ENCODE data around the gene RDH16. TPM values are rescaled to one million over a fixed set of nuclear protein-coding genes. Genes with fewer than 3 reads are reported as not detected.
A peak's percentile ranks its signal among the peaks of the same experiment; 100 is the strongest.

The RDH16 gene
- total and polyA plus RNA-seq, 7 experiments from 2014 or later, result 0.19 to 2.0 (median 0.93) TPM

DNA sequence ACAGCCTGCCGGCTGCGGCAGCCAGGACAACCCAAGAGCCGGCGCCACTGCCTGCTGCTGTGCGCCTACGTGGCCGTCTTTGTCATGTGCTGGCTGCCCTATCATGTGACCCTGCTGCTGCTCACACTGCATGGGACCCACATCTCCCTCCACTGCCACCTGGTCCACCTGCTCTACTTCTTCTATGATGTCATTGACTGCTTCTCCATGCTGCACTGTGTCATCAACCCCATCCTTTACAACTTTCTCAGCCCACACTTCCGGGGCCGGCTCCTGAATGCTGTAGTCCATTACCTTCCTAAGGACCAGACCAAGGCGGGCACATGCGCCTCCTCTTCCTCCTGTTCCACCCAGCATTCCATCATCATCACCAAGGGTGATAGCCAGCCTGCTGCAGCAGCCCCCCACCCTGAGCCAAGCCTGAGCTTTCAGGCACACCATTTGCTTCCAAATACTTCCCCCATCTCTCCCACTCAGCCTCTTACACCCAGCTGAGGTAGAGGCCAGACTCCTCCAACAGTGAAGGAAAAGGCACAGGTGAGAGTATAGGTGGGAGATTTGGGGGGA is 38.6 kb upstream of the RDH16 start:
- H3K36me3 ChIP-seq (ENCODE audit: control insufficient read depth in 2 of 3, insufficient read depth in 3 of 3, low read length in 3 of 3), result peaks cover 0 to 26% (median 0%) of the 10 kb centered on the region in 3 experiments
- peaks cover 4 to 21% (median 8%) of the 10 kb centered on the region in 5 donors for H3K36me3 Mint-ChIP-seq
- POLR2A ChIA-PET, result no interaction called here
- peaks cover 0 to 1% (median 0%) of the 10 kb centered on the region in 11 donors for H3K9me3 Mint-ChIP-seq
- CTCF ChIA-PET, result interaction anchor here (0.6 to 1.0 kb wide), 3 partner anchors 8 to 128 kb away, joined by 3 to 5 read pairs (median 4); no protein-coding TSS in a partner anchor
- DNase-seq (no peak), ATAC-seq (no peak)
- intact Hi-C loops (cut with micrococcal nuclease), result no loop called here
- H3K4me3 Mint-ChIP-seq, result peak overlapping the region in 1 of 10 donors; percentile 17
- no peaks in the 10 kb centered on the region for H3K27me3 Mint-ChIP-seq
- H3K27me3 ChIP-seq (ENCODE audit: control insufficient read depth in 2 of 2, insufficient read depth in 2 of 2, low read length in 2 of 2), result no peaks in the 10 kb centered on the region
- H3K4me1 ChIP-seq (ENCODE audit: control insufficient read depth in 2 of 2, insufficient read depth in 2 of 2, low read length in 2 of 2), result peaks cover 0 to 9% of the 10 kb centered on the region in 2 donors
- no peaks in the 10 kb centered on the region for H3K9me3 ChIP-seq (ENCODE audit: control insufficient read depth in 2 of 3, low read length in 3 of 3)
- H3K4me3 ChIP-seq (ENCODE audit: low read length), result no peak overlapping the region
- no peak overlapping the region for H3K27ac ChIP-seq (ENCODE audit: low read depth, low read length)
- peaks cover 22 to 48% (median 40%) of the 10 kb centered on the region in 7 donors for H3K4me1 Mint-ChIP-seq
- no peak overlapping the region for H3K27ac Mint-ChIP-seq

DNA sequence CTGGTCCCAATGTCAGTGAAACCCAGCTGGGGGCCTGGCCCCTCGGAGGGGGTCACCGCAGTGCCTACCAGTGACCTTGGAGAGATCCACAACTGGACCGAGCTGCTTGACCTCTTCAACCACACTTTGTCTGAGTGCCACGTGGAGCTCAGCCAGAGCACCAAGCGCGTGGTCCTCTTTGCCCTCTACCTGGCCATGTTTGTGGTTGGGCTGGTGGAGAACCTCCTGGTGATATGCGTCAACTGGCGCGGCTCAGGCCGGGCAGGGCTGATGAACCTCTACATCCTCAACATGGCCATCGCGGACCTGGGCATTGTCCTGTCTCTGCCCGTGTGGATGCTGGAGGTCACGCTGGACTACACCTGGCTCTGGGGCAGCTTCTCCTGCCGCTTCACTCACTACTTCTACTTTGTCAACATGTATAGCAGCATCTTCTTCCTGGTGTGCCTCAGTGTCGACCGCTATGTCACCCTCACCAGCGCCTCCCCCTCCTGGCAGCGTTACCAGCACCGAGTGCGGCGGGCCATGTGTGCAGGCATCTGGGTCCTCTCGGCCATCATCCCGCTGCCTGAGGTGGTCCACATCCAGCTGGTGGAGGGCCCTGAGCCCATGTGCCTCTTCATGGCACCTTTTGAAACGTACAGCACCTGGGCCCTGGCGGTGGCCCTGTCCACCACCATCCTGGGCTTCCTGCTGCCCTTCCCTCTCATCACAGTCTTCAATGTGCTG is 38.0 kb upstream of the RDH16 start:
- H3K27me3 ChIP-seq (ENCODE audit: control insufficient read depth in 2 of 2, insufficient read depth in 2 of 2, low read length in 2 of 2), result no peaks in the 10 kb centered on the region
- POLR2A ChIA-PET, result no interaction called here
- H3K27ac Mint-ChIP-seq, result no peak overlapping the region

DNA sequence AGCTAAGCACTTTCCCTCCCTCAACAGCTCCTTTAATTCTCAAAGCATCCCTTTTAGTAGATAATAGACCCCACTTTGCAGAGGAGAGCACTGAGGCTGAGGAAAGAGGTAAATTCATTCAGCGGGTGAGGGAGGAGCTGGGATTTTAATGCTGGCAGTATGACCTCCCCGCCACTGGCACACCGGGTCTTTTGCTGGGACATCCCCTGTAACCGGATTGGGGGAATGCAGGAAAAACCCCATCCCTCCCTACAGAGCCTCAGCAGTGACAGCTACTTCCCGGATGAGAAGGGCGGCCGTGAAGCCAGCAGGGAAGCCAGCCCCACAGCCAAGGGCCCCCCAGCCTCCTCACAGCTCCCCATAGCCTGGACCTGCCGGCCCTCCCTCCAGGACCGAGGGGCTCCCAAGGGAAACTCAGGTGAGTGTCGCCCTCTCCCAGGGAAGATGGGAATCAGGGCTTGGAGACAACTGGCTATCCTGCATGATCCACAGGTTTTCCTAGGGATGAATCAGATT is 36.9 kb upstream of the RDH16 start:
- intact Hi-C loops (cut with micrococcal nuclease), result no loop called here
- peaks cover 0 to 4% of the 10 kb centered on the region in 2 donors for H3K4me1 ChIP-seq (ENCODE audit: control insufficient read depth in 2 of 2, insufficient read depth in 2 of 2, low read length in 2 of 2)
- H3K27me3 ChIP-seq (ENCODE audit: control insufficient read depth in 2 of 2, insufficient read depth in 2 of 2, low read length in 2 of 2), result no peaks in the 10 kb centered on the region
- H3K9me3 ChIP-seq (ENCODE audit: control insufficient read depth in 2 of 3, low read length in 3 of 3), result no peaks in the 10 kb centered on the region
- peaks cover 0 to 1% (median 0%) of the 10 kb centered on the region in 11 donors for H3K9me3 Mint-ChIP-seq
- ChIA-PET POLR2A (interaction anchor here (0.6 kb wide), 1 partner anchor 312 kb away, joined by 4 read pairs; no protein-coding TSS in a partner anchor), CTCF (interaction anchor here (0.8 to 2.0 kb wide), 3 partner anchors 11 to 118 kb away, joined by 4 to 6 read pairs (median 5); no protein-coding TSS in a partner anchor)
- H3K27ac Mint-ChIP-seq, result no peak overlapping the region
- DNase-seq (no peak), ATAC-seq (no peak)
- H3K4me1 Mint-ChIP-seq, result peaks cover 16 to 40% (median 31%) of the 10 kb centered on the region in 7 donors
- H3K4me3 Mint-ChIP-seq, result no peak overlapping the region
- H3K27me3 Mint-ChIP-seq, result no peaks in the 10 kb centered on the region
- peaks cover 4 to 15% (median 6%) of the 10 kb centered on the region in 5 donors for H3K36me3 Mint-ChIP-seq
- no peak overlapping the region for H3K4me3 ChIP-seq (ENCODE audit: low read length)
- H3K27ac ChIP-seq (ENCODE audit: low read depth, low read length), result no peak overlapping the region
- H3K36me3 ChIP-seq (ENCODE audit: control insufficient read depth in 2 of 3, insufficient read depth in 3 of 3, low read length in 3 of 3), result peaks cover 0 to 20% (median 0%) of the 10 kb centered on the region in 3 experiments

More for the DNA sequence above, 38.0 kb upstream of the RDH16 start:
- Mint-ChIP-seq H3K36me3 (peaks cover 4 to 21% (median 7%) of the 10 kb centered on the region in 5 donors), H3K4me3 (no peak overlapping the region), H3K9me3 (peaks cover 0 to 1% (median 0%) of the 10 kb centered on the region in 11 donors), H3K4me1 (peaks cover 22 to 48% (median 39%) of the 10 kb centered on the region in 7 donors), H3K27me3 (no peaks in the 10 kb centered on the region)
- intact Hi-C loops (cut with micrococcal nuclease), result no loop called here
- Histone ChIP-seq H3K9me3 (ENCODE audit: control insufficient read depth in 2 of 3, low read length in 3 of 3) (no peaks in the 10 kb centered on the region), H3K36me3 (ENCODE audit: control insufficient read depth in 2 of 3, insufficient read depth in 3 of 3, low read length in 3 of 3) (peaks cover 0 to 20% (median 0%) of the 10 kb centered on the region in 3 experiments), H3K4me1 (ENCODE audit: control insufficient read depth in 2 of 2, insufficient read depth in 2 of 2, low read length in 2 of 2) (peaks cover 0 to 9% of the 10 kb centered on the region in 2 donors), H3K27ac (ENCODE audit: low read depth, low read length) (no peak overlapping the region), H3K4me3 (ENCODE audit: low read length) (no peak overlapping the region)
- ATAC-seq, result no peak
- CTCF ChIA-PET, result interaction anchor here (0.9 kb wide), 1 partner anchor 13 kb away, joined by 3 read pairs; no protein-coding TSS in a partner anchor
- DNase-seq, result no peak

DNA sequence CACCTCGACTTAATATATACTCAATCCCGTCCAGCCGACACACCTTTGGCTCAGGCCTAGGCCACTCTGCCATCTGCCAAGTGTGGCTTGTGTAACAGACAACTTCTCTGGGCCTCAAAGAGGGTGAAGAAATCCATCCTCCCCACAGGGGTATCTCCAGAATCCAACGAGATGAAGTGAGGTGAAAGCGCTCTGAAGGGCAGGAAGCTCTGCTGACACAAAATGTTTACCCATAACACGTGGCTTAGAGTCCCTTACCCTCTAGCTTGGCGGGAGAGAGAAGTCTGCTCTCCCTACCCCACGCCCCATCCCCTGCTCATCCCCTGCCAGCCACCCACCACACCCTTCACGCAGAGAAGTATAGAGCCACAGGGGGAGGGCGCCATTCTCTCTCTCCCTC is 35.9 kb upstream of the RDH16 start:
- Mint-ChIP-seq H3K27me3 (peaks cover 0 to 1% (median 0%) of the 10 kb centered on the region in 5 donors), H3K4me3 (no peak overlapping the region), H3K27ac (no peak overlapping the region), H3K36me3 (peaks cover 3 to 15% (median 4%) of the 10 kb centered on the region in 5 donors), H3K9me3 (peaks cover 0 to 1% (median 0%) of the 10 kb centered on the region in 11 donors), H3K4me1 (peaks cover 11 to 30% (median 21%) of the 10 kb centered on the region in 7 donors)
- H3K36me3 ChIP-seq (ENCODE audit: control insufficient read depth in 2 of 3, insufficient read depth in 3 of 3, low read length in 3 of 3), result peaks cover 0 to 17% (median 0%) of the 10 kb centered on the region in 3 experiments
- intact Hi-C loops (cut with micrococcal nuclease), result no loop called here
- H3K27me3 ChIP-seq (ENCODE audit: control insufficient read depth in 2 of 2, insufficient read depth in 2 of 2, low read length in 2 of 2), result no peaks in the 10 kb centered on the region
- no peaks in the 10 kb centered on the region for H3K9me3 ChIP-seq (ENCODE audit: control insufficient read depth in 2 of 3, low read length in 3 of 3)
- DNase-seq (no peak), ATAC-seq (no peak)
- ChIA-PET POLR2A (interaction anchor here (0.5 kb wide), 1 partner anchor 268 kb away, joined by 3 read pairs; no protein-coding TSS in a partner anchor), CTCF (interaction anchor here (1.1 to 2.0 kb wide), 2 partner anchors 12 to 119 kb away, joined by 5 to 6 read pairs; no protein-coding TSS in a partner anchor)
- no peak overlapping the region for H3K4me3 ChIP-seq (ENCODE audit: low read length)
- no peak overlapping the region for H3K27ac ChIP-seq (ENCODE audit: low read depth, low read length)
- no peaks in the 10 kb centered on the region for H3K4me1 ChIP-seq (ENCODE audit: control insufficient read depth in 2 of 2, insufficient read depth in 2 of 2, low read length in 2 of 2)

DNA sequence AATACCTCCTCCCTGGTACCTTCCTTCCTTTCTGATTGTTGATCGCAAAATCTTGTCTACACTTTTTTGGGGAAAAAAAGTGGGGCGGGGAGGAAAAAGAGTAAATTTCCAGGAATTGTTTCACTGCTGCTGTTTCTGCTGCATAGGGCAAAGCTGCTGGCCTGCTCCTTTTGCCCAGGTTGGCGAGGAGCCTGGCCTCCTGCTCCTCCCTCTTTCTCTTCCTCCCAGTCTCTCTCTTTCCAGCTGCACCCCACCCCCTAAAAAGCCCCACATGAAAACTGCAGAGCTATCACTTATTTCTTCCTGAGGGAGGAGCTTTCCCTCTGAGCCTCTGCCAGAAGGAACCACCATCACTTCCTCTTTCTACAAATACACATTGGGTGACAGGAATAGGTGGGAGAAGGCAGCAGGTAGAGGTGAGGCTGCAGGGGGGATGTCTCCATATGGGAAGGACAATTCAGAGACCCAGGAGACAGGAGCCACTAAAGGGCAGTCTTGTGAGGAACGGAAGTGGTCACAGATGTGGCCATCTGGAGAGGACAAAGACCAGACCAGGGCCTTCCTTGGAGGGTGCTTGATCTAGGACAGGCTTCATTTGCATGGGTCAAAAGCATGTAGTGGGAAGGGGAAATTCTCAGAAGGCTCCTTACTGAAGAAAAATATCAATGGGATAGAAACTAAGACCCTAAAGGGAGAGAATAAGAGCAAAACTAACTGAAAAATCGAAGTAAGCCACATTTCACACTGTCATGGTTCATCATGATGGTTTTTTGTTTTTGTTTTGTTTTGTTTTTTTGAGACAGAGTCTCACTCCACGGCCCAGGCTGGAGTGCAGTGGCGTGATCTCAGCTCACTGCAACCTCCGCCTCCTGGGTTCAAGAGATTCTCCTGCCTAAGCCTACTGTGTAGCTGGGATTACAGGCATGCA is 34.2 kb upstream of the RDH16 start:
- DNase-seq (no peak), ATAC-seq (no peak)
- no peak overlapping the region for H3K4me3 ChIP-seq (ENCODE audit: low read length)
- Mint-ChIP-seq H3K36me3 (peaks cover 0 to 15% (median 0%) of the 10 kb centered on the region in 5 donors), H3K27ac (peak overlapping the region in 2 of 9 donors; percentile 5 to 32), H3K4me3 (no peak overlapping the region), H3K27me3 (peaks cover 0 to 6% (median 0%) of the 10 kb centered on the region in 5 donors), H3K4me1 (peaks cover 7 to 28% (median 24%) of the 10 kb centered on the region in 7 donors), H3K9me3 (peaks cover 0 to 1% (median 0%) of the 10 kb centered on the region in 11 donors)
- CTCF ChIA-PET, result interaction anchor here (0.5 to 2.2 kb wide), 4 partner anchors 10 to 328 kb away, joined by 3 to 8 read pairs (median 4); no protein-coding TSS in a partner anchor
- peaks cover 0 to 1% (median 0%) of the 10 kb centered on the region in 3 experiments for H3K36me3 ChIP-seq (ENCODE audit: control insufficient read depth in 2 of 3, insufficient read depth in 3 of 3, low read length in 3 of 3)
- no peak overlapping the region for H3K27ac ChIP-seq (ENCODE audit: low read depth, low read length)
- intact Hi-C loops (cut with micrococcal nuclease), result no loop called here
- no peaks in the 10 kb centered on the region for H3K27me3 ChIP-seq (ENCODE audit: control insufficient read depth in 2 of 2, insufficient read depth in 2 of 2, low read length in 2 of 2)
- H3K9me3 ChIP-seq (ENCODE audit: control insufficient read depth in 2 of 3, low read length in 3 of 3), result no peaks in the 10 kb centered on the region
- POLR2A ChIA-PET, result no interaction called here
- peaks cover 0 to 7% of the 10 kb centered on the region in 2 donors for H3K4me1 ChIP-seq (ENCODE audit: control insufficient read depth in 2 of 2, insufficient read depth in 2 of 2, low read length in 2 of 2)
